ENCODE measurements around the gene FAT1.

Gene FAT1

GRCh38 chr4:186569533-186570192 is 154.0 kb downstream of the FAT1 start:
- Histone ChIP-seq H3K4me1 (no peaks in the 10 kb centered on the region), H2AFZ (no peak overlapping the region), H3K4me2 (ENCODE audit: low read length) (no peak overlapping the region), H3K27ac (no peak overlapping the region), H3K79me2 (no peaks in the 10 kb centered on the region), H3K27me3 (ENCODE audit: control insufficient read depth, insufficient read depth, low read length) (no peaks in the 10 kb centered on the region), H3K36me3 (ENCODE audit: control insufficient read depth, insufficient read depth, low read length) (no peaks in the 10 kb centered on the region), H3K4me3 (ENCODE audit: low read depth, low read length) (no peak overlapping the region), H3K9me3 (ENCODE audit: control insufficient read depth, low read length) (no peaks in the 10 kb centered on the region), H3K9ac (no peak overlapping the region)
- TF ChIP-seq CTCF (IDR thresholded peaks at IDR 0.05): no peak

- Histone ChIP-seq H3K36me3 (ENCODE audit: control insufficient read depth, insufficient read depth, low read length) (no peaks in the 10 kb centered on the region), H3K4me2 (ENCODE audit: low read length) (no peak overlapping the region), H3K27ac (no peak overlapping the region), H3K27me3 (ENCODE audit: control insufficient read depth, insufficient read depth, low read length) (no peaks in the 10 kb centered on the region), H3K9me3 (ENCODE audit: control insufficient read depth, low read length) (no peaks in the 10 kb centered on the region), H3K9ac (no peak overlapping the region), H3K4me1 (no peaks in the 10 kb centered on the region), H3K4me3 (ENCODE audit: low read depth, low read length) (no peak overlapping the region), H2AFZ (no peak overlapping the region), H3K79me2 (no peaks in the 10 kb centered on the region)
- TF ChIP-seq CTCF (IDR thresholded peaks at IDR 0.05): no peak
Observed at GRCh38 chr4:186566068-186566467, 157.6 kb downstream of the FAT1 start.

GRCh38 chr4:186563761-186564160 is 159.9 kb downstream of the FAT1 start:
- Histone ChIP-seq H3K36me3 (ENCODE audit: control insufficient read depth, insufficient read depth, low read length) (no peaks in the 10 kb centered on the region), H3K9ac (no peak overlapping the region), H3K9me3 (ENCODE audit: control insufficient read depth, low read length) (no peaks in the 10 kb centered on the region), H3K4me3 (ENCODE audit: low read depth, low read length) (no peak overlapping the region), H3K27me3 (ENCODE audit: control insufficient read depth, insufficient read depth, low read length) (no peaks in the 10 kb centered on the region), H3K79me2 (no peaks in the 10 kb centered on the region), H3K4me1 (no peaks in the 10 kb centered on the region), H3K4me2 (ENCODE audit: low read length) (no peak overlapping the region), H3K27ac (no peak overlapping the region), H2AFZ (no peak overlapping the region)
- no peak for TF ChIP-seq CTCF (IDR thresholded peaks at IDR 0.05)

GRCh38 chr4:186561748-186562147 is 161.9 kb downstream of the FAT1 start:
- Histone ChIP-seq H3K4me3 (ENCODE audit: low read depth, low read length) (no peak overlapping the region), H3K9me3 (ENCODE audit: control insufficient read depth, low read length) (no peaks in the 10 kb centered on the region), H3K79me2 (no peaks in the 10 kb centered on the region), H3K4me2 (ENCODE audit: low read length) (no peak overlapping the region), H3K36me3 (ENCODE audit: control insufficient read depth, insufficient read depth, low read length) (no peaks in the 10 kb centered on the region), H3K4me1 (no peaks in the 10 kb centered on the region), H3K27ac (no peak overlapping the region), H3K9ac (no peak overlapping the region), H3K27me3 (ENCODE audit: control insufficient read depth, insufficient read depth, low read length) (no peaks in the 10 kb centered on the region), H2AFZ (no peak overlapping the region)
- no peak for TF ChIP-seq CTCF (IDR thresholded peaks at IDR 0.05)

- H3K4me2 ChIP-seq (ENCODE audit: low read length): no peak overlapping the region
- no peak for TF ChIP-seq CTCF (IDR thresholded peaks at IDR 0.05)
- no peak overlapping the region for H3K27ac ChIP-seq
- no peaks in the 10 kb centered on the region for H3K36me3 ChIP-seq (ENCODE audit: control insufficient read depth, insufficient read depth, low read length)
- H3K79me2 ChIP-seq: no peaks in the 10 kb centered on the region
- no peaks in the 10 kb centered on the region for H3K4me1 ChIP-seq
- H3K9me3 ChIP-seq (ENCODE audit: control insufficient read depth, low read length): no peaks in the 10 kb centered on the region
- H3K27me3 ChIP-seq (ENCODE audit: control insufficient read depth, insufficient read depth, low read length): no peaks in the 10 kb centered on the region
- H3K4me3 ChIP-seq (ENCODE audit: low read depth, low read length): no peak overlapping the region
- no peak overlapping the region for H2AFZ ChIP-seq
- H3K9ac ChIP-seq: no peak overlapping the region
Observed at GRCh38 chr4:186560647-186561046, 163.0 kb downstream of the FAT1 start.

All from parathyroid adenoma (tissue), 2 donors.